Ovary (tissue), 9 donors: ENCODE results near the gene TNPO1. TPM values are rescaled to one million over a fixed set of nuclear protein-coding genes. Genes with fewer than 3 reads are reported as not detected.

Experiments used
- DNase-seq, 5 donors: peaks; one replicate each; pipeline ENCODE4 v3.0.0-alpha.2; 2019 to 2020
- H3K27ac ChIP-seq, 2 donors: fragments of 200-600 bp; one replicate each; pipeline versions ENCODE4 v1.5.1 to v1.8.0; 2019 to 2022
- H3K27me3 ChIP-seq: fragments of 200-600 bp; one replicate; pipeline ENCODE4 v1.8.0; 2022
- H3K36me3 ChIP-seq: fragments of 200-600 bp; sonication (generic); one replicate; pipeline ENCODE4 v1.5.1; 2019
- H3K4me1 ChIP-seq: one replicate; pipeline ENCODE4 v1.8.1; 2013; ENCODE audit warnings: mild to moderate bottlenecking, moderate library complexity; ENCODE audit not compliant: insufficient read depth
- H3K4me3 ChIP-seq: fragments of 200-600 bp; sonication (generic); one replicate; pipeline ENCODE4 v1.5.1; 2017
- H3K9me3 ChIP-seq, 2 donors: fragments of 200-600 bp in 1 of 2; sonication (generic) in 1 of 2; one replicate each; pipeline versions ENCODE4 v1.5.1 to v1.8.1; 2013 to 2019; ENCODE audit warnings: mild to moderate bottlenecking in 1 of 2, moderate library complexity in 1 of 2
- CTCF ChIP-seq, 3 donors: fragments of 450-650 bp in 2 of 3; fragments of 200-600 bp in 1 of 3; IDR thresholded peaks; one replicate each; pipeline versions ENCODE4 v1.5.1 to v1.8.0; 2016 to 2022; ENCODE audit warnings: antibody characterized with exemption in 3 of 3, mild to moderate bottlenecking in 1 of 3
- EP300 ChIP-seq: sonication (generic); formaldehyde crosslinking; IDR thresholded peaks from one replicate; pipeline ENCODE4 v1.6.1; 2017; ENCODE audit warnings: antibody characterized with exemption
- POLR2A ChIP-seq: fragments of 450-650 bp; IDR thresholded peaks from one replicate; pipeline ENCODE4 v1.6.1; 2017; ENCODE audit warnings: antibody characterized with exemption, mild to moderate bottlenecking, moderate library complexity
- WGBS, 3 donors: extraction: QIAGEN DNeasy Blood & Tissue Kit in 1 of 3; methylation state at CpG; one replicate each; pipeline versions ENCODE4 v1.1.5 to v1.1.7; 2013 to 2017; 5-methylcytosine and 5-hydroxymethylcytosine counted together
- intact Hi-C, 4 donors: fragments of 100-400 bp; cut with DNase I; formaldehyde crosslinking; loops; one replicate each; pipeline versions ENCODE4 v1.11.0 to v1.15.1; 2022 to 2023
- polyA plus RNA-seq, 2 donors: library from polyadenylated mRNA; stranded (reverse); fragments of 200-250 nt in 1 of 2; fragments of 350-450 nt in 1 of 2; fragmentation: Illumina TruSeq in 1 of 2; extraction: RNeasy Lipid Tissue Mini Kit (QIAGEN cat#74804) in 1 of 2; gene quantifications; one replicate each; pipeline ENCODE4 v1.2.3, GENCODE V29; 2013 to 2014
- total RNA-seq, 7 donors: library from RNA; depleted of rRNA in 2 of 7; stranded (reverse); fragments of >200 nt in 2 of 7; fragmentation: NEBNext Ultra II Directional in 3 of 7; extraction: Animal tissue kit (Norgen Biotek cat#: 25700) in 3 of 7; gene quantifications; one replicate each; pipeline versions ENCODE4 v1.1.0 to v1.2.4, GENCODE V29; 2016 to 2023
- donor health status: DM: no; HTN: no; CAD: no; lungs with moderate emphysema.
- donor health status: DM: no; HTN: no; CAD: no.
- donor health status: Bipolar disorder and iron deficiency.
- donor health status: DM: yes; HTN: yes; CAD: no.
- donor health status: DM: no; HTN: no; CAD: no.
- donor health status: DM: yes; HTN: yes; CAD: no.

The TNPO1 gene
- total and polyA plus RNA-seq, 9 donors: 14.9 to 99.3 (median 61.8) TPM

- no peak overlapping the region for H3K27ac ChIP-seq
- TF ChIP-seq POLR2A: no peak
- no peak for TF ChIP-seq CTCF (IDR thresholded peaks at IDR 0.05)
- no peak for TF ChIP-seq EP300
- 71 to 94% (median 90%) methylated on average over 2 of the region's 2 CpGs for WGBS, 3 donors
- no peak overlapping the region for H3K4me3 ChIP-seq
- H3K4me1 ChIP-seq: no peaks in the 10 kb centered on the region
- H3K27me3 ChIP-seq: no peaks in the 10 kb centered on the region
- H3K36me3 ChIP-seq: no peaks in the 10 kb centered on the region
- no peaks in the 10 kb centered on the region for H3K9me3 ChIP-seq
- no peak for DNase-seq
- intact Hi-C loops: no loop called here
Observed at GRCh38 chr5:72779520-72779919, 36.9 kb upstream of the TNPO1 start.

GRCh38 chr5:72783354-72783753, 33.1 kb upstream of the TNPO1 start:
- no peaks in the 10 kb centered on the region for H3K9me3 ChIP-seq
- H3K36me3 ChIP-seq: no peaks in the 10 kb centered on the region
- H3K27me3 ChIP-seq: no peaks in the 10 kb centered on the region
- no peaks in the 10 kb centered on the region for H3K4me1 ChIP-seq
- H3K4me3 ChIP-seq: no peak overlapping the region
- no peak for DNase-seq
- no peak overlapping the region for H3K27ac ChIP-seq
- intact Hi-C loops: no loop called here
- 87 to 90% (median 88%) methylated on average over 1 of the region's 1 CpG for WGBS, 3 donors
- TF ChIP-seq POLR2A: no peak
- no peak for TF ChIP-seq CTCF (IDR thresholded peaks at IDR 0.05)
- no peak for TF ChIP-seq EP300

- WGBS, 3 donors: 96 to 100% (median 98%) methylated on average over 1 of the region's 1 CpG
- no peaks in the 10 kb centered on the region for H3K9me3 ChIP-seq
- intact Hi-C loops: no loop called here
- H3K36me3 ChIP-seq: no peaks in the 10 kb centered on the region
- no peak overlapping the region for H3K27ac ChIP-seq
- H3K27me3 ChIP-seq: no peaks in the 10 kb centered on the region
- TF ChIP-seq POLR2A (no peak), EP300 (no peak), CTCF (IDR thresholded peaks at IDR 0.05) (no peak)
- H3K4me3 ChIP-seq: no peak overlapping the region
- H3K4me1 ChIP-seq: no peaks in the 10 kb centered on the region
- DNase-seq: no peak
Observed at GRCh38 chr5:72784129-72784528, 32.3 kb upstream of the TNPO1 start.

- DNase-seq: no peak
- Histone ChIP-seq H3K36me3 (no peaks in the 10 kb centered on the region), H3K4me3 (no peak overlapping the region), H3K9me3 (no peaks in the 10 kb centered on the region), H3K4me1 (no peaks in the 10 kb centered on the region), H3K27me3 (no peaks in the 10 kb centered on the region), H3K27ac (no peak overlapping the region)
- intact Hi-C loops: no loop called here
- TF ChIP-seq POLR2A (no peak), CTCF (IDR thresholded peaks at IDR 0.05) (no peak), EP300 (no peak)
Observed at GRCh38 chr5:72785801-72786200, 30.7 kb upstream of the TNPO1 start.

- H3K9me3 ChIP-seq: no peaks in the 10 kb centered on the region
- no peak overlapping the region for H3K4me3 ChIP-seq
- no peak for TF ChIP-seq EP300
- no peaks in the 10 kb centered on the region for H3K4me1 ChIP-seq
- intact Hi-C loops: no loop called here
- no peaks in the 10 kb centered on the region for H3K27me3 ChIP-seq
- no peaks in the 10 kb centered on the region for H3K36me3 ChIP-seq
- 86 to 88% (median 88%) methylated on average over 4 of the region's 4 CpGs for WGBS, 3 donors
- no peak overlapping the region for H3K27ac ChIP-seq
- DNase-seq: no peak
Observed at GRCh38 chr5:72786676-72787075, 29.8 kb upstream of the TNPO1 start.
